Measurements from ENCODE around the gene SOWAHC. TPM values are rescaled to one million over a fixed set of nuclear protein-coding genes. Genes with fewer than 3 reads are reported as not detected.

Gene SOWAHC
- total and polyA plus RNA-seq, 2 of the 13 experiments (the other 11 are each of a cell fraction or from before 2014, with no cell fraction given) = 21.2 to 22.5 TPM

DNA sequence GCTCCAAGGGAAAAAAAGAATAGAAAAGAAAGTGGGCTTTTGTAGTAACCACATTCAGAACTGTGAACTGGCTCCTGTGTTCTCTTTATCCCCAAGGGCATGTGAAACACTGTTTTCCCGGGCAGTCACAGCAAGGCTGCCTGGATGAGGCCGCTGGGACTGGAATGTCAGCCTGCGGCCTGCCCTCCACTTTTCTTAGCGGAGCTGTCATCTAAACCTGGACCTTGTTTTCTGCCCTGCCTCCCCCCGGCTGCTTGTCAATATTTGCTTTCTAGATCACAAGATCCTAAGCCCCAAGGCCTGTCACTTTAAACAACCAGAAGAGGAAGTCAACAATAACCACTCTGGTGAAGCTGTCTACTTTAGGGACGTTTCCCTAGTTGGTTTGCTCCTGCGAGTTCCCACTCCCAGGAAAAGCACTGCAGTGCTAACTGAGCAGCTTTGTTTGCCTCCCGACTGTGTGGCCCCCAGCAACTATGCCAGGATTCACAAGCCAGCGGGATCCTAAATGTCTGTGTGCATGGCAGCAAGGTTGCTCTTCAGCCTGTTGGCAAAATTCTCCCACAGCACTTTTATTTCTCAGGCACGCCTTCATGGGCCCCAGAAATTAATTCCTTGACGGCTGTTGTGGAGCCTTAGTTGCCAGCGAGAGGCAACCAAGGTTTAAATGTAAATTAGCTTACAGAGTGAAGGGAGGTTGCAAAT lies 30.6 kb downstream of the SOWAHC start (continued):
- TF ChIP-seq AHR (CRISPR knock-in tag; IDR thresholded peaks at IDR 0.05) (peak; percentile 81; the same call in 1 of the 2 replicates), CHD4 (IDR thresholded peaks at IDR 0.05; ENCODE audit: borderline replicate concordance, low read length) (no peak), SMARCC2 (IDR thresholded peaks at IDR 0.05) (peak; percentile 87), TCF7L2 (IDR thresholded peaks at IDR 0.05; ENCODE audit: low read depth, low read length) (0 out of 2 replicates have a peak, but pooled peaks have one; percentile 56), SNAI1 (CRISPR knock-in tag; IDR thresholded peaks at IDR 0.05; ENCODE audit: borderline replicate concordance) (peak; percentile 60; the same call in 1 of the 2 replicates), ZNF136 (CRISPR knock-in tag; IDR thresholded peaks at IDR 0.05; ENCODE audit: low read depth) (peak; percentile 93), ZNF605 (CRISPR knock-in tag; IDR thresholded peaks at IDR 0.05) (peak; percentile 96), ZNF782 (CRISPR knock-in tag; IDR thresholded peaks at IDR 0.05; ENCODE audit: borderline replicate concordance) (peak; percentile 96; the same call in 1 of the 2 replicates), ZNF451 (CRISPR knock-in tag; IDR thresholded peaks at IDR 0.05) (peak; percentile 63), HNRNPLL (IDR thresholded peaks at IDR 0.05; ENCODE audit: low read depth, low read length, poor library complexity, severe bottlenecking) (peak; percentile 23), DNMT1 (CRISPR knock-in tag; IDR thresholded peaks at IDR 0.05) (no peak), SAP130 (CRISPR knock-in tag; IDR thresholded peaks at IDR 0.05; ENCODE audit: low read depth) (peak; percentile 98), TBX2 (CRISPR knock-in tag; IDR thresholded peaks at IDR 0.05; ENCODE audit: borderline replicate concordance) (peak; percentile 98), PRPF4 (IDR thresholded peaks at IDR 0.05; ENCODE audit: low read depth, low read length, poor library complexity, severe bottlenecking) (no peak), ZNF234 (CRISPR knock-in tag; conservative IDR thresholded peaks at IDR 0.05) (no peak), CC2D1A (CRISPR knock-in tag; IDR thresholded peaks at IDR 0.05) (no peak; the same call in 1 of the 2 replicates), ZNF839 (CRISPR knock-in tag; IDR thresholded peaks at IDR 0.05; ENCODE audit: borderline replicate concordance) (peak; percentile 18; the same call in 1 of the 2 replicates), PHF5A (CRISPR knock-in tag; IDR thresholded peaks at IDR 0.05; ENCODE audit: low read depth, unreplicated experiment) (peak; percentile 97), SMYD3 (CRISPR knock-in tag; IDR thresholded peaks at IDR 0.05) (0 out of 2 replicates have a peak, but pooled peaks have one; percentile 67), SALL1 (CRISPR knock-in tag; IDR thresholded peaks at IDR 0.05) (peak; percentile 99), HES4 (CRISPR knock-in tag; IDR thresholded peaks at IDR 0.05; ENCODE audit: borderline replicate concordance) (peak; percentile 87; the same call in 1 of the 2 replicates), ZNF343 (CRISPR knock-in tag; IDR thresholded peaks at IDR 0.05) (peak; percentile 95)
- TF ChIP-seq, protein P1, sequence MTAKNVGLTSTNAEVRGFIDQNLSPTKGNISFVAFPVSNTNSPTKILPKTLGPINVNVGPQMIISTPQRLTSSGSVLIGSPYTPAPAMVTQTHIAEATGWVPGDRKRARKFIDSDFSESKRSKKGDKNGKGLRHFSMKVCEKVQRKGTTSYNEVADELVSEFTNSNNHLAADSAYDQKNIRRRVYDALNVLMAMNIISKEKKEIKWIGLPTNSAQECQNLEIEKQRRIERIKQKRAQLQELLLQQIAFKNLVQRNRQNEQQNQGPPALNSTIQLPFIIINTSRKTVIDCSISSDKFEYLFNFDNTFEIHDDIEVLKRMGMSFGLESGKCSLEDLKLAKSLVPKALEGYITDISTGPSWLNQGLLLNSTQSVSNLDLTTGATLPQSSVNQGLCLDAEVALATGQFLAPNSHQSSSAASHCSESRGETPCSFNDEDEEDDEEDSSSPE (CRISPR knock-in tag; IDR thresholded peaks at IDR 0.05) = peak; percentile 85
- TF ChIP-seq, protein P2, sequence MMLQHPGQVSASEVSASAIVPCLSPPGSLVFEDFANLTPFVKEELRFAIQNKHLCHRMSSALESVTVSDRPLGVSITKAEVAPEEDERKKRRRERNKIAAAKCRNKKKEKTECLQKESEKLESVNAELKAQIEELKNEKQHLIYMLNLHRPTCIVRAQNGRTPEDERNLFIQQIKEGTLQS (CRISPR knock-in tag; IDR thresholded peaks at IDR 0.05) = 0 out of 2 replicates have a peak, but pooled peaks have one; percentile 60
- TF ChIP-seq, protein P3, sequence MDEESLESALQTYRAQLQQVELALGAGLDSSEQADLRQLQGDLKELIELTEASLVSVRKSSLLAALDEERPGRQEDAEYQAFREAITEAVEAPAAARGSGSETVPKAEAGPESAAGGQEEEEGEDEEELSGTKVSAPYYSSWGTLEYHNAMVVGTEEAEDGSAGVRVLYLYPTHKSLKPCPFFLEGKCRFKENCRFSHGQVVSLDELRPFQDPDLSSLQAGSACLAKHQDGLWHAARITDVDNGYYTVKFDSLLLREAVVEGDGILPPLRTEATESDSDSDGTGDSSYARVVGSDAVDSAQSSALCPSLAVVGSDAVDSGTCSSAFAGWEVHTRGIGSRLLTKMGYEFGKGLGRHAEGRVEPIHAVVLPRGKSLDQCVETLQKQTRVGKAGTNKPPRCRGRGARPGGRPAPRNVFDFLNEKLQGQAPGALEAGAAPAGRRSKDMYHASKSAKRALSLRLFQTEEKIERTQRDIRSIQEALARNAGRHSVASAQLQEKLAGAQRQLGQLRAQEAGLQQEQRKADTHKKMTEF (CRISPR knock-in tag; IDR thresholded peaks at IDR 0.05) = peak; percentile 99
- TF ChIP-seq, protein P4, sequence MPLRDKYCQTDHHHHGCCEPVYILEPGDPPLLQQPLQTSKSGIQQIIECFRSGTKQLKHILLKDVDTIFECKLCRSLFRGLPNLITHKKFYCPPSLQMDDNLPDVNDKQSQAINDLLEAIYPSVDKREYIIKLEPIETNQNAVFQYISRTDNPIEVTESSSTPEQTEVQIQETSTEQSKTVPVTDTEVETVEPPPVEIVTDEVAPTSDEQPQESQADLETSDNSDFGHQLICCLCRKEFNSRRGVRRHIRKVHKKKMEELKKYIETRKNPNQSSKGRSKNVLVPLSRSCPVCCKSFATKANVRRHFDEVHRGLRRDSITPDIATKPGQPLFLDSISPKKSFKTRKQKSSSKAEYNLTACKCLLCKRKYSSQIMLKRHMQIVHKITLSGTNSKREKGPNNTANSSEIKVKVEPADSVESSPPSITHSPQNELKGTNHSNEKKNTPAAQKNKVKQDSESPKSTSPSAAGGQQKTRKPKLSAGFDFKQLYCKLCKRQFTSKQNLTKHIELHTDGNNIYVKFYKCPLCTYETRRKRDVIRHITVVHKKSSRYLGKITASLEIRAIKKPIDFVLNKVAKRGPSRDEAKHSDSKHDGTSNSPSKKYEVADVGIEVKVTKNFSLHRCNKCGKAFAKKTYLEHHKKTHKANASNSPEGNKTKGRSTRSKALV (CRISPR knock-in tag; IDR thresholded peaks at IDR 0.05) = peak; percentile 93
